ENCODE measurements around the gene MET. TPM values are rescaled to one million over a fixed set of nuclear protein-coding genes. Genes with fewer than 3 reads are reported as not detected.
A peak's percentile ranks its signal among the peaks of the same experiment; 100 is the strongest.

Gene MET
- total and polyA plus RNA-seq, 2 donors (not counting 3 experiments of a cell fraction or from before 2014, with no cell fraction given) = 21.1 to 44.5 TPM

GRCh38 chr7:116788572-116789197, 116.7 kb downstream of the MET start:
- no peaks in the 10 kb centered on the region for H3K9me3 ChIP-seq (replicated peaks; ENCODE audit: control insufficient read depth, insufficient read depth, low read length)
- no peak for DNase-seq (ENCODE audit: low read depth, low spot score)
- ChIA-PET POLR2A (no interaction called here), CTCF (interaction anchor here (1.4 to 5.3 kb wide), 3 partner anchors 115 to 196 kb away, joined by 4 to 100 read pairs (median 23); partner anchors contain the start of gene MET)
- H3K4me1 ChIP-seq (ENCODE audit: control insufficient read depth, extremely low read depth, insufficient read depth, low read length) = peaks cover 5% of the 10 kb centered on the region
- no peak overlapping the region for H2AFZ ChIP-seq (ENCODE audit: low read depth, low read length)
- H3K79me2 ChIP-seq (ENCODE audit: control insufficient read depth, insufficient read depth, low read length) = no peaks in the 10 kb centered on the region
- no peak overlapping the region for H3K4me2 ChIP-seq (ENCODE audit: insufficient read depth, low read length)
- intact Hi-C loops (cut with micrococcal nuclease) = no loop called here
- H3K36me3 ChIP-seq (ENCODE audit: control insufficient read depth in 2 of 2, extremely low read depth in 1 of 2, insufficient read depth in 2 of 2, low read length in 2 of 2) = peaks cover under 1 to 8% of the 10 kb centered on the region in 2 experiments
- H4K20me1 ChIP-seq (replicated peaks; ENCODE audit: control insufficient read depth, extremely low read depth, insufficient read depth, low read length) = no peaks in the 10 kb centered on the region
- no peak for TF ChIP-seq POLR2A (IDR thresholded peaks at IDR 0.05; ENCODE audit: low read depth, low read length)
- no peak for TF ChIP-seq MAX (IDR thresholded peaks at IDR 0.05; ENCODE audit: insufficient read depth, insufficient read length)
- TF ChIP-seq FOS (IDR thresholded peaks at IDR 0.05; ENCODE audit: borderline replicate concordance, insufficient read depth, low read length) = no peak
- no peak for TF ChIP-seq GATA2 (IDR thresholded peaks at IDR 0.05; ENCODE audit: insufficient read depth, insufficient read length, low read depth, low read length)
- TF ChIP-seq EZH2 (IDR thresholded peaks at IDR 0.05; ENCODE audit: borderline replicate concordance, low read depth, low read length, severe bottlenecking) = no peak
- TF ChIP-seq POLR2AphosphoS5 (IDR thresholded peaks at IDR 0.05; ENCODE audit: insufficient read depth, low read depth, low read length) = no peak
- TF ChIP-seq JUN (IDR thresholded peaks at IDR 0.05; ENCODE audit: borderline replicate concordance, insufficient read depth, insufficient read length, low read depth) = no peak
- TF ChIP-seq MYC (IDR thresholded peaks at IDR 0.05; ENCODE audit: low read depth, low read length) = no peak
- TF ChIP-seq, protein P1, sequence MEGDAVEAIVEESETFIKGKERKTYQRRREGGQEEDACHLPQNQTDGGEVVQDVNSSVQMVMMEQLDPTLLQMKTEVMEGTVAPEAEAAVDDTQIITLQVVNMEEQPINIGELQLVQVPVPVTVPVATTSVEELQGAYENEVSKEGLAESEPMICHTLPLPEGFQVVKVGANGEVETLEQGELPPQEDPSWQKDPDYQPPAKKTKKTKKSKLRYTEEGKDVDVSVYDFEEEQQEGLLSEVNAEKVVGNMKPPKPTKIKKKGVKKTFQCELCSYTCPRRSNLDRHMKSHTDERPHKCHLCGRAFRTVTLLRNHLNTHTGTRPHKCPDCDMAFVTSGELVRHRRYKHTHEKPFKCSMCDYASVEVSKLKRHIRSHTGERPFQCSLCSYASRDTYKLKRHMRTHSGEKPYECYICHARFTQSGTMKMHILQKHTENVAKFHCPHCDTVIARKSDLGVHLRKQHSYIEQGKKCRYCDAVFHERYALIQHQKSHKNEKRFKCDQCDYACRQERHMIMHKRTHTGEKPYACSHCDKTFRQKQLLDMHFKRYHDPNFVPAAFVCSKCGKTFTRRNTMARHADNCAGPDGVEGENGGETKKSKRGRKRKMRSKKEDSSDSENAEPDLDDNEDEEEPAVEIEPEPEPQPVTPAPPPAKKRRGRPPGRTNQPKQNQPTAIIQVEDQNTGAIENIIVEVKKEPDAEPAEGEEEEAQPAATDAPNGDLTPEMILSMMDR (IDR thresholded peaks at IDR 0.05; ENCODE audit: extremely low read depth in 1 of 2, insufficient read depth in 1 of 2, low read depth in 1 of 2, low read length in 2 of 2) = no peak
- dilution Hi-C loops (cut with MboI; ENCODE audit: extremely low pct_ligation_motif_present, low sequenced_read_pairs) = no loop called here
- FAIRE-seq = peak; percentile 48
- H3K4me3 ChIP-seq (replicated peaks in 1 of 3; ENCODE audit: insufficient read depth in 1 of 3, low read depth in 1 of 3, low read length in 3 of 3) = no peak overlapping the region
- no peak overlapping the region for H3K9ac ChIP-seq (replicated peaks; ENCODE audit: extremely low read depth, insufficient read depth, low read length)
- H3K27me3 ChIP-seq (ENCODE audit: control insufficient read depth in 2 of 2, insufficient read depth in 2 of 2, low read length in 2 of 2) = no peaks in the 10 kb centered on the region
- H3K9me1 ChIP-seq (replicated peaks; ENCODE audit: control insufficient read depth, extremely low read depth, insufficient read depth, low read length) = no peaks in the 10 kb centered on the region
- H3K27ac ChIP-seq (ENCODE audit: insufficient read depth, low read depth, low read length) = no peak overlapping the region
- no TSS peak for BruUV-seq (replicated peaks)

Measured in endothelial cell of umbilical vein (primary cell).